Inferior parietal cortex (tissue), 1 donor: Measurements from ENCODE around the gene SH3TC1.

ENCODE experiments used
- DNase-seq: peaks from one replicate; pipeline ENCODE4 v3.0.0-alpha.2; 2016; ENCODE audit errors: extremely low spot score

SH3TC1 gene

GRCh38 chr4:8287343-8288280 lies 88.5 kb downstream of the SH3TC1 start:
- DNase-seq = no peak

DNA sequence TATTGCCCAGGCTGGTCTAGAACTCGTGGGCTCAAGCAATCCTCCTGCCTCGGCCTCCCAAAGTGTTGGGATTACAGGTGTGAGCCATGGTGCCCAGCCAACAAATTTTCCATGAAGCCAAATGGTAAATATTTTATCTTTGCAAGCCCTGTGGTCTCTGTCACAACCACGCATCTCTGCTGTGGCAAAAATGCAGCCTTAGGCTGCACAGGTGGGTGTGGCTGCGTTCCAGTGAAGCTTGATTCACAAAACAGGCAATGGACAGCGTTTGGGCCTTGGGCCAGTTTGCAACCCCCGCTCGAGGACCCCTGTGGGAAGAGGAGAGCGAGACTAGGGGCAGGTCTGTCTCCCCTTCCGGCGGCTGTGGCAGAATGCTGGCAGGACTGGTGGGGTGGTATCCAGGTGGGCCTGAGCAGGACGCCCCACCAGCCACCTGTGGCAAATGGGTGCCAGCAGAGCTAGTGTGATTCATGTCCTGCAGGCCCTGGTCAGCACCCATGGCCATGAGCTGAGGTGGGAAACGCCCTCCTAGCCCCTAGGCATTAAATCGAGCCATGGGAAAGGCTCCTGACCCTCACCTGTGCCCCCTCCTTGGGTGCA lies 90.2 kb downstream of the SH3TC1 start:
- no peak for DNase-seq

- no peak for DNase-seq
These were observed 91.0 kb downstream of the SH3TC1 start for GRCh38 chr4:8289956-8290700.

GRCh38 chr4:8290701-8290970 lies 91.5 kb downstream of the SH3TC1 start:
- no peak for DNase-seq
